ENCODE results near the gene MB21D2.

MB21D2 gene

GRCh38 chr3:192820161-192820560, 97.5 kb downstream of the MB21D2 start:
- Histone ChIP-seq H3K27ac (ENCODE audit: low read depth, low read length) (no peak overlapping the region), H2BK120ac (ENCODE audit: insufficient read depth, low read length, poor library complexity) (no peak overlapping the region), H3K79me1 (ENCODE audit: low read length) (peaks cover 2% of the 10 kb centered on the region), H3K4me2 (ENCODE audit: low read length) (no peak overlapping the region), H3K23ac (ENCODE audit: low read length) (no peak overlapping the region), H3K9me3 (ENCODE audit: insufficient read depth, low read depth, low read length) (no peaks in the 10 kb centered on the region), H3K9ac (ENCODE audit: low read length) (no peak overlapping the region), H2BK12ac (ENCODE audit: low read length) (no peak overlapping the region), H3K14ac (ENCODE audit: low read length) (no peak overlapping the region), H2AFZ (ENCODE audit: insufficient read depth, low read length, poor library complexity) (no peak overlapping the region), H3K79me2 (ENCODE audit: control insufficient read depth, insufficient read depth, low read length, poor library complexity) (no peaks in the 10 kb centered on the region), H3K4me3 (ENCODE audit: low read depth, low read length) (no peak overlapping the region), H3K27me3 (ENCODE audit: insufficient read depth, low read length) (no peaks in the 10 kb centered on the region), H3K36me3 (ENCODE audit: control insufficient read depth in 1 of 2, insufficient read depth in 2 of 2, low read length in 2 of 2) (no peaks in the 10 kb centered on the region), H4K91ac (ENCODE audit: low read depth, low read length) (no peak overlapping the region), H4K12ac (ENCODE audit: low read depth, low read length) (no peak overlapping the region), H3K4me1 (ENCODE audit: control insufficient read depth in 1 of 2, insufficient read depth in 2 of 2, low read length in 2 of 2) (peaks cover 7 to 8% of the 10 kb centered on the region in 2 experiments), H2BK5ac (ENCODE audit: low read depth, low read length, poor library complexity) (no peak overlapping the region), H2AK5ac (ENCODE audit: low read length) (no peak overlapping the region), H4K8ac (ENCODE audit: low read depth, low read length) (no peak overlapping the region), H3K4ac (ENCODE audit: low read depth, low read length) (no peak overlapping the region), H3K18ac (ENCODE audit: low read length) (no peak overlapping the region)
- DNase-seq, result no peak
- no CpG with 5 or more reads among the region's 5 CpGs for WGBS (ENCODE audit: extremely low coverage, insufficient coverage, insufficient read length)

GRCh38 chr3:192819001-192819569, 98.6 kb downstream of the MB21D2 start:
- no peak overlapping the region for H2BK12ac ChIP-seq (ENCODE audit: low read length)
- no CpG with 5 or more reads among the region's 7 CpGs for WGBS (ENCODE audit: extremely low coverage, insufficient coverage, insufficient read length)

GRCh38 chr3:192818126-192818525, 99.5 kb downstream of the MB21D2 start:
- Histone ChIP-seq H2BK120ac (ENCODE audit: insufficient read depth, low read length, poor library complexity) (no peak overlapping the region), H3K79me1 (ENCODE audit: low read length) (peaks cover 2% of the 10 kb centered on the region), H3K36me3 (ENCODE audit: control insufficient read depth in 1 of 2, insufficient read depth in 2 of 2, low read length in 2 of 2) (no peaks in the 10 kb centered on the region), H2AK5ac (ENCODE audit: low read length) (no peak overlapping the region), H3K9ac (ENCODE audit: low read length) (no peak overlapping the region), H3K79me2 (ENCODE audit: control insufficient read depth, insufficient read depth, low read length, poor library complexity) (no peaks in the 10 kb centered on the region), H2BK12ac (ENCODE audit: low read length) (no peak overlapping the region), H3K4me3 (ENCODE audit: low read depth, low read length) (no peak overlapping the region), H4K8ac (ENCODE audit: low read depth, low read length) (no peak overlapping the region), H3K27me3 (ENCODE audit: insufficient read depth, low read length) (no peaks in the 10 kb centered on the region), H3K4me1 (ENCODE audit: control insufficient read depth in 1 of 2, insufficient read depth in 2 of 2, low read length in 2 of 2) (peaks cover 7 to 8% of the 10 kb centered on the region in 2 experiments), H3K4ac (ENCODE audit: low read depth, low read length) (no peak overlapping the region), H4K12ac (ENCODE audit: low read depth, low read length) (no peak overlapping the region), H2BK5ac (ENCODE audit: low read depth, low read length, poor library complexity) (no peak overlapping the region), H3K9me3 (ENCODE audit: insufficient read depth, low read depth, low read length) (no peaks in the 10 kb centered on the region), H4K91ac (ENCODE audit: low read depth, low read length) (no peak overlapping the region), H3K27ac (ENCODE audit: low read depth, low read length) (no peak overlapping the region), H3K18ac (ENCODE audit: low read length) (no peak overlapping the region), H3K14ac (ENCODE audit: low read length) (no peak overlapping the region), H3K4me2 (ENCODE audit: low read length) (no peak overlapping the region), H2AFZ (ENCODE audit: insufficient read depth, low read length, poor library complexity) (no peak overlapping the region), H3K23ac (ENCODE audit: low read length) (no peak overlapping the region)
- DNase-seq, result no peak
- no CpG with 5 or more reads among the region's 1 CpG for WGBS (ENCODE audit: extremely low coverage, insufficient coverage, insufficient read length)

More at GRCh38 chr3:192819001-192819569, 98.6 kb downstream of the MB21D2 start:
- H3K4me2 ChIP-seq (ENCODE audit: low read length), result peak overlapping the region; percentile 38
- peak; percentile 45 to 52 for DNase-seq
- no peak overlapping the region for H2AFZ ChIP-seq (ENCODE audit: insufficient read depth, low read length, poor library complexity)
- H4K12ac ChIP-seq (ENCODE audit: low read depth, low read length), result no peak overlapping the region
- H2BK120ac ChIP-seq (ENCODE audit: insufficient read depth, low read length, poor library complexity), result peak overlapping the region; percentile 29
- H3K79me2 ChIP-seq (ENCODE audit: control insufficient read depth, insufficient read depth, low read length, poor library complexity), result no peaks in the 10 kb centered on the region
- no peak overlapping the region for H3K4me3 ChIP-seq (ENCODE audit: low read depth, low read length)
- H4K91ac ChIP-seq (ENCODE audit: low read depth, low read length), result peak overlapping the region; percentile 49
- no peak overlapping the region for H3K23ac ChIP-seq (ENCODE audit: low read length)
- no peaks in the 10 kb centered on the region for H3K27me3 ChIP-seq (ENCODE audit: insufficient read depth, low read length)
- H3K9ac ChIP-seq (ENCODE audit: low read length), result no peak overlapping the region
- H2AK5ac ChIP-seq (ENCODE audit: low read length), result no peak overlapping the region
- H3K79me1 ChIP-seq (ENCODE audit: low read length), result peaks cover 2% of the 10 kb centered on the region
- H3K9me3 ChIP-seq (ENCODE audit: insufficient read depth, low read depth, low read length), result no peaks in the 10 kb centered on the region
- no peaks in the 10 kb centered on the region for H3K36me3 ChIP-seq (ENCODE audit: control insufficient read depth in 1 of 2, insufficient read depth in 2 of 2, low read length in 2 of 2)
- peak overlapping the region; percentile 58 for H4K8ac ChIP-seq (ENCODE audit: low read depth, low read length)
- peak overlapping the region; percentile 79 for H2BK5ac ChIP-seq (ENCODE audit: low read depth, low read length, poor library complexity)
- no peak overlapping the region for H3K4ac ChIP-seq (ENCODE audit: low read depth, low read length)
- H3K27ac ChIP-seq (ENCODE audit: low read depth, low read length), result peak overlapping the region; percentile 81
- H3K14ac ChIP-seq (ENCODE audit: low read length), result no peak overlapping the region
- H3K18ac ChIP-seq (ENCODE audit: low read length), result no peak overlapping the region
- H3K4me1 ChIP-seq (ENCODE audit: control insufficient read depth in 1 of 2, insufficient read depth in 2 of 2, low read length in 2 of 2), result peaks cover 7 to 8% of the 10 kb centered on the region in 2 experiments

GRCh38 chr3:192817506-192817905, 100.2 kb downstream of the MB21D2 start:
- Histone ChIP-seq H3K36me3 (ENCODE audit: control insufficient read depth in 1 of 2, insufficient read depth in 2 of 2, low read length in 2 of 2) (no peaks in the 10 kb centered on the region), H2BK12ac (ENCODE audit: low read length) (no peak overlapping the region), H3K14ac (ENCODE audit: low read length) (no peak overlapping the region), H3K27ac (ENCODE audit: low read depth, low read length) (no peak overlapping the region), H3K18ac (ENCODE audit: low read length) (no peak overlapping the region), H3K4me3 (ENCODE audit: low read depth, low read length) (no peak overlapping the region), H3K9ac (ENCODE audit: low read length) (no peak overlapping the region), H3K23ac (ENCODE audit: low read length) (no peak overlapping the region), H2BK5ac (ENCODE audit: low read depth, low read length, poor library complexity) (no peak overlapping the region), H3K79me2 (ENCODE audit: control insufficient read depth, insufficient read depth, low read length, poor library complexity) (no peaks in the 10 kb centered on the region), H3K4me2 (ENCODE audit: low read length) (no peak overlapping the region), H3K4me1 (ENCODE audit: control insufficient read depth in 1 of 2, insufficient read depth in 2 of 2, low read length in 2 of 2) (peaks cover 7 to 8% of the 10 kb centered on the region in 2 experiments), H2AFZ (ENCODE audit: insufficient read depth, low read length, poor library complexity) (no peak overlapping the region), H2AK5ac (ENCODE audit: low read length) (no peak overlapping the region), H3K27me3 (ENCODE audit: insufficient read depth, low read length) (no peaks in the 10 kb centered on the region), H3K79me1 (ENCODE audit: low read length) (peaks cover 2% of the 10 kb centered on the region), H3K4ac (ENCODE audit: low read depth, low read length) (no peak overlapping the region), H2BK120ac (ENCODE audit: insufficient read depth, low read length, poor library complexity) (no peak overlapping the region), H3K9me3 (ENCODE audit: insufficient read depth, low read depth, low read length) (no peaks in the 10 kb centered on the region), H4K91ac (ENCODE audit: low read depth, low read length) (no peak overlapping the region), H4K8ac (ENCODE audit: low read depth, low read length) (no peak overlapping the region), H4K12ac (ENCODE audit: low read depth, low read length) (no peak overlapping the region)
- DNase-seq, result no peak
- WGBS (ENCODE audit: extremely low coverage, insufficient coverage, insufficient read length), result no CpG with 5 or more reads among the region's 4 CpGs
